Suprapubic skin (tissue), 4 donors: Measurements from ENCODE around the gene CDH15. TPM values are rescaled to one million over a fixed set of nuclear protein-coding genes. Genes with fewer than 3 reads are reported as not detected.

Experiments used
- DNase-seq, 2 donors: peaks; one replicate each; pipeline ENCODE4 v3.0.0-alpha.2; 2019; ENCODE audit warnings: low spot score in 2 of 2
- H3K27ac ChIP-seq: fragments of 200-600 bp; sonication (generic); one replicate; pipeline ENCODE4 v1.5.1; 2019
- H3K27me3 ChIP-seq: fragments of 200-600 bp; sonication (generic); one replicate; pipeline ENCODE4 v1.5.1; 2019
- H3K36me3 ChIP-seq: fragments of 200-600 bp; sonication (generic); one replicate; pipeline ENCODE4 v1.5.1; 2019
- H3K4me1 ChIP-seq: fragments of 200-600 bp; sonication (generic); one replicate; pipeline ENCODE4 v1.5.1; 2019
- H3K4me3 ChIP-seq: fragments of 200-600 bp; sonication (generic); one replicate; pipeline ENCODE4 v1.5.1; 2019; ENCODE audit warnings: mild to moderate bottlenecking
- H3K9me3 ChIP-seq: fragments of 200-600 bp; sonication (generic); one replicate; pipeline ENCODE4 v1.5.1; 2019
- EP300 ChIP-seq: sonication (generic); formaldehyde crosslinking; IDR thresholded peaks from one replicate; pipeline ENCODE4 v1.6.1; 2017; ENCODE audit warnings: antibody characterized with exemption
- POLR2A ChIP-seq, 2 donors: fragments of 450-650 bp; IDR thresholded peaks; one replicate each; pipeline ENCODE4 v1.6.1; 2017; ENCODE audit warnings: antibody characterized with exemption in 2 of 2, mild to moderate bottlenecking in 2 of 2, moderate library complexity in 2 of 2
- POLR2AphosphoS5 ChIP-seq, 3 donors: sonication (generic); formaldehyde crosslinking; IDR thresholded peaks; one replicate each; pipeline ENCODE4 v1.6.1; 2017; ENCODE audit warnings: antibody characterized with exemption in 3 of 3
- WGBS: methylation state at CpG from one replicate; pipeline ENCODE4 v1.1.5; 2018; 5-methylcytosine and 5-hydroxymethylcytosine counted together
- total RNA-seq, 4 donors: library from RNA; depleted of rRNA; stranded (reverse); fragments of >200 nt; gene quantifications; one replicate each; pipeline ENCODE4 v1.1.0, GENCODE V29; 2016
- TF ChIP-seq, protein P1 (sequence below), 2 donors: fragments of 200-600 bp in 1 of 2; fragments of 450-650 bp in 1 of 2; sonication (generic) in 1 of 2; IDR thresholded peaks; one replicate each; pipeline ENCODE4 v1.5.1; 2016 to 2019; ENCODE audit warnings: antibody characterized with exemption in 2 of 2, mild to moderate bottlenecking in 1 of 2, moderate library complexity in 1 of 2

The CDH15 gene
- total RNA-seq, 4 donors from 2014 or later = 0.16 to 0.48 TPM; not detected in 2

DNA sequence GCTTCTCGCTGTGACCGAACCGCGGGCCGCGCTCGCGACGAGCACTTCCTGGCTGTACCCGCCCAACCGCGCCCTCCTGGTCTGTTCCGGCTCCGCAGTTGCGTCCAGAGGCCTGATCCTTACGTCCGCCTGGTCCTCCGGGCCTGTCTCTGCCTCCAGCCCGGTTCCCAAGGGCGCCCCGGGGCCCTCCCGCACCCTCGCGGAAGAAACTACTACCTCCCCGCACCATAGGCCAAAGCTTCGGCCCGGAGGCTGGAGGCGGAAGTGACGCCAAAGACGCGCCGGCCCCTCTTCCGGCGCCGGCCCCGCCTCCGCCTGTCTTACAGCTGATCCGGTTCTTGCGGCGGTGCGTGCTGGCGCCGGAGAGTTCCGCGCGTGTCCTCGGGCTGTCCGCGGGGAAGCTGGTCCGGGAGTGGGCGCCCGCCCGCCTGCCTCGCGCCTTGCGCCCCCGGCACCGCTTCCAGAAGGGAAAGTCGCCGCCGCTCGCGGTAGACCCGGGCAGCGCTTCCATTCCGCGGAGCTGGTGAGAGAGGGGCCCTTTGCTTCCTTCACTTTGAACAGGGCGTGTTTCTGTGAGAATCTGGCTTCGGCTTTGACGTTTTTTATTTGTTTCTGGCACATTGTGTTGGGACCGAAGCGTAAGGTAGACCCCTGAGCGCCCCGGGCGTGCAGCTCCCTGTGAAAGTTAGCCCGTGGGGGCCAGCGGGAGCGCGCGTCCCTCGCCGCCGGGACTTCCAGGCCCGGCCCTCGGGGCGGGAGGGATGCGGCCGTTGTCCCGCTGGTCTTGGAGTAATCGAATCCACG lies 46.0 kb downstream of the CDH15 start, which contains the start of gene ZNF778:
Gene ZNF778, plus strand, starts transcription at position 316 of the 804 bp plus-strand sequence. CDS start 3,425 bp downstream, outside the sequence.
- TF ChIP-seq EP300 = no peak
- TF ChIP-seq, protein P1, sequence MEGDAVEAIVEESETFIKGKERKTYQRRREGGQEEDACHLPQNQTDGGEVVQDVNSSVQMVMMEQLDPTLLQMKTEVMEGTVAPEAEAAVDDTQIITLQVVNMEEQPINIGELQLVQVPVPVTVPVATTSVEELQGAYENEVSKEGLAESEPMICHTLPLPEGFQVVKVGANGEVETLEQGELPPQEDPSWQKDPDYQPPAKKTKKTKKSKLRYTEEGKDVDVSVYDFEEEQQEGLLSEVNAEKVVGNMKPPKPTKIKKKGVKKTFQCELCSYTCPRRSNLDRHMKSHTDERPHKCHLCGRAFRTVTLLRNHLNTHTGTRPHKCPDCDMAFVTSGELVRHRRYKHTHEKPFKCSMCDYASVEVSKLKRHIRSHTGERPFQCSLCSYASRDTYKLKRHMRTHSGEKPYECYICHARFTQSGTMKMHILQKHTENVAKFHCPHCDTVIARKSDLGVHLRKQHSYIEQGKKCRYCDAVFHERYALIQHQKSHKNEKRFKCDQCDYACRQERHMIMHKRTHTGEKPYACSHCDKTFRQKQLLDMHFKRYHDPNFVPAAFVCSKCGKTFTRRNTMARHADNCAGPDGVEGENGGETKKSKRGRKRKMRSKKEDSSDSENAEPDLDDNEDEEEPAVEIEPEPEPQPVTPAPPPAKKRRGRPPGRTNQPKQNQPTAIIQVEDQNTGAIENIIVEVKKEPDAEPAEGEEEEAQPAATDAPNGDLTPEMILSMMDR (IDR thresholded peaks at IDR 0.05) = no peak
- TF ChIP-seq POLR2A (IDR thresholded peaks at IDR 0.05) = peak in 1 of 2 donors; percentile 81
- TF ChIP-seq POLR2AphosphoS5 (IDR thresholded peaks at IDR 0.05) = peak in 2 of 3 donors; percentile 42 to 77
- WGBS = 1% methylated on average over 89 of the region's 91 CpGs
- peak; percentile 89 to 91 for DNase-seq

DNA sequence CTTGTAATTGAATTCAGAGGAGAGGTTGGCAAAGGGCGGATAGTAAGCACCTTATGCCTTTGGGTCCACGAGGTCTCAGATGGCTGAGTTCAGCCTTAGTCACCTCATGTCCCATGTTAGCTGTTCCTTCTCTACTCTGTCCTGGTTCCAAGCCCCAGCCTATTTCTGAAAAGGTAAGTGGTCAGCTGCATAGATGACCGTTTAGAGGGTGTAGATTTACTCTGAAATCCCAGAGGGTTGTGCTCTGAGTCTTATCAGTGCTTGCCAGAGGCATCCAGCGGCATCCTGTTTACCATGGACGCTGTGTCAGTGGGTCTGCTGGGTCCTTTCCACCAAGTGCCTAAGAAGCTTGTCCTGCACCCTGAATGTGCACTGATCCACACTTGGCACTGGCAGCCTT lies 47.8 kb downstream of the CDH15 start:
- TF ChIP-seq EP300 (no peak), POLR2A (IDR thresholded peaks at IDR 0.05) (no peak)
- TF ChIP-seq, protein P1 (IDR thresholded peaks at IDR 0.05) = no peak
- H3K36me3 ChIP-seq = peaks cover 38% of the 10 kb centered on the region
- WGBS = 63% methylated on average over 5 of the region's 5 CpGs
- DNase-seq = no peak
- H3K9me3 ChIP-seq = no peaks in the 10 kb centered on the region
- no peak overlapping the region for H3K27ac ChIP-seq
- no peak overlapping the region for H3K4me3 ChIP-seq
- H3K4me1 ChIP-seq = peaks cover 31% of the 10 kb centered on the region
- no peaks in the 10 kb centered on the region for H3K27me3 ChIP-seq

More for the DNA sequence above, 46.0 kb downstream of the CDH15 start, which contains the start of gene ZNF778:
- Histone ChIP-seq H3K36me3 (peaks cover 21% of the 10 kb centered on the region), H3K27me3 (no peaks in the 10 kb centered on the region), H3K9me3 (no peaks in the 10 kb centered on the region), H3K4me3 (peak within 1 kb of the TSS; percentile 93), H3K4me1 (peaks cover 31% of the 10 kb centered on the region), H3K27ac (peak within 1 kb of the TSS; percentile 95)

DNA sequence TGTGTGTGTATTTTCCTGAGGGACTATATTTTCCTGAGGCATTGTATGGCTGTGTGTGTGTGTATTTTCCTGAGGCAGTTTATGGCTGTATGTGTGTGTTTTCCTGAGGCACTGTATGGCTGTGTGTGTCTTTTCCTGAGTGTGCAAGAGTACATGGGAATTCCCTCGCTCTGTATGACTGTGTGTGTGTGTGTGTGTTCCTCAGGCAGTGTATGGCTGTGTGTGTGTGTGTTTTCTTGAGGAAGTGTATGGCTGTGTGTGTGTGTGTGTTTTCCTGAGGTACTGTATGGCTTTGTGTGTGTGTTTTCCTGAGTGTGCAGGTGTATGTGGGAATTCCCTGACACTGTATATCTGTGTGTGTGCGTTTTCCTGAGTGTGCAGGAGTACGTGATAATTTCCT lies 50.1 kb downstream of the CDH15 start:
- 97% methylated on average over 3 of the region's 3 CpGs for WGBS
- no peak for DNase-seq
- TF ChIP-seq, protein P1 (IDR thresholded peaks at IDR 0.05) = no peak
- no peak for TF ChIP-seq POLR2AphosphoS5 (IDR thresholded peaks at IDR 0.05)
- no peak for TF ChIP-seq POLR2A (IDR thresholded peaks at IDR 0.05)
- no peak for TF ChIP-seq EP300
- Histone ChIP-seq H3K4me3 (no peak overlapping the region), H3K36me3 (peaks cover 57% of the 10 kb centered on the region), H3K9me3 (no peaks in the 10 kb centered on the region), H3K27ac (no peak overlapping the region), H3K4me1 (peaks cover 20% of the 10 kb centered on the region), H3K27me3 (no peaks in the 10 kb centered on the region)

DNA sequence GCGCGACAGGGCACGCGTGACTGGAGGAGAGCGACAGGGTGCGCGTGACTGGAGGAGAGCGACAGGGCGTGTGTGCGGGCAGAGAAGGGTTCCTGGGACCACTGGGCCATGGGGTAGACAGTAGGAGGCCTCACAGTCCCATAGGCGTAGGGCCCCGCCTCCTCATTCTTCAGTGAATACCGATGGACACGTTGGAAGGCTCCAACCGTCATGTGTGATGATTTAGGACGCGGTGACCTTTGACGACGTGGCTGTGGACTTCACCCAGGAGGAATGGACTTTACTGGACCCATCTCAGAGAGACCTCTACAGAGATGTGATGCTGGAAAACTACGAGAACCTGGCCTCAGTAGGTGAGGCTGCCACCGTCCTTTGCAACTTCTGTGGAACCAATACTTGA lies 51.4 kb downstream of the CDH15 start:
- no peak for DNase-seq
- TF ChIP-seq POLR2A (IDR thresholded peaks at IDR 0.05) (no peak), EP300 (no peak), POLR2AphosphoS5 (IDR thresholded peaks at IDR 0.05) (no peak)
- TF ChIP-seq, protein P1 (IDR thresholded peaks at IDR 0.05) = no peak
- 93% methylated on average over 21 of the region's 21 CpGs for WGBS
- Histone ChIP-seq H3K4me1 (peaks cover 15% of the 10 kb centered on the region), H3K27me3 (no peaks in the 10 kb centered on the region), H3K27ac (no peak overlapping the region), H3K36me3 (peaks cover 70% of the 10 kb centered on the region), H3K9me3 (no peaks in the 10 kb centered on the region), H3K4me3 (no peak overlapping the region)

DNA sequence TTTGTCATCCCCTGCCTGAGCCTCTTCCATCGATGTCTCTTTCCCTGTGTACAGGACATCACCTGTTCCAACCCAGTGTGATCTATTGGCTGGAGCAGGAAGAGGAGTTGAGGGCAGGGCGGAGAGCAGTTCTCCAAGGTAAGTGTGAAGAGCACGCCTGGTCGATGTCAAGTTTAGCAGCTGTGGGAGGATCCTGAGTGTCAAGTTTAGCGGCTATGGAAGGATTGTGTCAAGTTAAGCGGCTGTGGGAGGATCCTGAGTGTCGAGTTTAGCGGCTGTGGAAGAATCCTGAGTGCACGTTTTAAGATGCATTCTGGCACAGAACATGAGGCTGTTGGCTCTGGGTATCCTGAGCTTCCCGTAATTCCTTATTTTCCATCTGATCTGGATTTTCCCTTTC lies 53.1 kb downstream of the CDH15 start:
- no peaks in the 10 kb centered on the region for H3K27me3 ChIP-seq
- peaks cover 83% of the 10 kb centered on the region for H3K36me3 ChIP-seq
- no peaks in the 10 kb centered on the region for H3K9me3 ChIP-seq
- TF ChIP-seq POLR2AphosphoS5 (IDR thresholded peaks at IDR 0.05) (no peak), EP300 (no peak), POLR2A (IDR thresholded peaks at IDR 0.05) (no peak)
- TF ChIP-seq, protein P1 (IDR thresholded peaks at IDR 0.05) = no peak
- H3K4me1 ChIP-seq = no peaks in the 10 kb centered on the region
- DNase-seq = no peak
- no peak overlapping the region for H3K4me3 ChIP-seq
- WGBS = 90% methylated on average over 10 of the region's 10 CpGs
- no peak overlapping the region for H3K27ac ChIP-seq
